Cardiac muscle cell (in vitro differentiated cells and primary cell): ENCODE data around the gene OR6C74. TPM values are rescaled to one million over a fixed set of nuclear protein-coding genes. Genes with fewer than 3 reads are reported as not detected.

Experiments
- DNase-seq, 2 donors: peaks; one replicate each; pipeline versions ENCODE4 v3.0.0 to v3.0.0-alpha.2; 2010 to 2017; ENCODE audit warnings: low read depth in 1 of 2, low spot score in 1 of 2
- H3K27ac ChIP-seq: fragments of 200-600 bp; sonication (generic); 2 replicates; pipeline ENCODE4 v1.5.1; 2016
- H3K27me3 ChIP-seq: fragments of 200-600 bp; sonication (generic); 2 replicates; pipeline ENCODE4 v1.6.0; 2016; ENCODE audit warnings: control low read depth
- H3K36me3 ChIP-seq: fragments of 200-600 bp; sonication (generic); 2 replicates; pipeline ENCODE4 v1.5.1; 2016; ENCODE audit warnings: control low read depth
- H3K4me1 ChIP-seq: fragments of 200-600 bp; sonication (generic); 2 replicates; pipeline ENCODE4 v1.8.1; 2017; ENCODE audit warnings: low read depth, mild to moderate bottlenecking, mixed run types
- H3K4me3 ChIP-seq: fragments of 200-600 bp; sonication (generic); 2 replicates; pipeline ENCODE4 v1.5.1; 2016; ENCODE audit warnings: mild to moderate bottlenecking
- H3K9me3 ChIP-seq: fragments of 200-600 bp; sonication (generic); 2 replicates; pipeline ENCODE4 v1.5.1; 2017; ENCODE audit warnings: low read depth, mild to moderate bottlenecking, control low read depth
- CTCF ChIP-seq: IDR thresholded peaks from 2 replicates; pipeline ENCODE4 v1.5.1; 2012; ENCODE audit warnings: low read depth, mild to moderate bottlenecking, low read length
- polyA plus RNA-seq: library from polyadenylated mRNA; unstranded; fragments of >200 nt; fragmentation: Nextera tagmentation; extraction: Ambion mirVana; gene quantifications from 2 replicates; pipeline ENCODE4 v1.2.1, GENCODE V29; 2016
- total RNA-seq: library from RNA; depleted of rRNA; stranded (reverse); fragments of >200 nt; gene quantifications from 2 replicates; pipeline ENCODE4 v1.2.3, GENCODE V29; 2016

OR6C74 gene
- total RNA-seq (not detected in 2 replicates), polyA plus RNA-seq (not detected in 2 replicates)

GRCh38 chr12:55244309-55244708 lies at the start of gene OR6C74:
Gene OR6C74 (plus strand): TSS chr12:55244609. CDS start chr12:55247288, 2,679 bp downstream.
- no peaks in the 10 kb centered on the region for H3K36me3 ChIP-seq
- TF ChIP-seq CTCF = no peak
- H3K27ac ChIP-seq = no peak within 1 kb of the TSS
- no peaks in the 10 kb centered on the region for H3K4me1 ChIP-seq
- no peaks in the 10 kb centered on the region for H3K27me3 ChIP-seq
- DNase-seq = no peak
- no peak within 1 kb of the TSS for H3K4me3 ChIP-seq
- no peaks in the 10 kb centered on the region for H3K9me3 ChIP-seq

GRCh38 chr12:55220725-55221124 lies 23.7 kb upstream of the OR6C74 start, which contains the start of gene OR10A7:
Gene OR10A7 (plus strand): TSS chr12:55221025. CDS start chr12:55221025, 0 bp downstream.
- no peaks in the 10 kb centered on the region for H3K27me3 ChIP-seq
- H3K9me3 ChIP-seq = no peaks in the 10 kb centered on the region
- H3K27ac ChIP-seq = no peak within 1 kb of the TSS
- no peaks in the 10 kb centered on the region for H3K36me3 ChIP-seq
- no peaks in the 10 kb centered on the region for H3K4me1 ChIP-seq
- no peak within 1 kb of the TSS for H3K4me3 ChIP-seq
- TF ChIP-seq CTCF = no peak
- no peak for DNase-seq

- Histone ChIP-seq H3K4me3 (no peak overlapping the region), H3K36me3 (no peaks in the 10 kb centered on the region), H3K27ac (no peak overlapping the region), H3K4me1 (no peaks in the 10 kb centered on the region), H3K27me3 (no peaks in the 10 kb centered on the region), H3K9me3 (no peaks in the 10 kb centered on the region)
- no peak for TF ChIP-seq CTCF
- DNase-seq = no peak
Observed at GRCh38 chr12:55226523-55226922, 17.9 kb upstream of the OR6C74 start.

- Histone ChIP-seq H3K4me3 (no peak overlapping the region), H3K9me3 (no peaks in the 10 kb centered on the region), H3K4me1 (no peaks in the 10 kb centered on the region), H3K27me3 (no peaks in the 10 kb centered on the region), H3K36me3 (no peaks in the 10 kb centered on the region), H3K27ac (no peak overlapping the region)
- no peak for DNase-seq
- no peak for TF ChIP-seq CTCF
Observed at GRCh38 chr12:55227643-55228042, 16.8 kb upstream of the OR6C74 start.

GRCh38 chr12:55246159-55246558 lies 1.8 kb downstream of the OR6C74 start:
- H3K4me3 ChIP-seq = no peak overlapping the region
- no peak for TF ChIP-seq CTCF
- no peaks in the 10 kb centered on the region for H3K4me1 ChIP-seq
- DNase-seq = no peak
- H3K36me3 ChIP-seq = no peaks in the 10 kb centered on the region
- H3K27me3 ChIP-seq = no peaks in the 10 kb centered on the region
- H3K27ac ChIP-seq = no peak overlapping the region
- no peaks in the 10 kb centered on the region for H3K9me3 ChIP-seq

- Histone ChIP-seq H3K27ac (no peak overlapping the region), H3K36me3 (no peaks in the 10 kb centered on the region), H3K27me3 (no peaks in the 10 kb centered on the region), H3K4me3 (no peak overlapping the region), H3K9me3 (no peaks in the 10 kb centered on the region), H3K4me1 (no peaks in the 10 kb centered on the region)
- TF ChIP-seq CTCF = no peak
- no peak for DNase-seq
Observed at GRCh38 chr12:55250944-55251343, 6.5 kb downstream of the OR6C74 start.
